Measurements from ENCODE around the gene WFIKKN1.

WFIKKN1 gene

GRCh38 chr16:636206-637080, 5.7 kb downstream of the WFIKKN1 start, which contains the start of gene METTL26:
Gene METTL26 (minus strand): TSS chr16:636305. CDS start chr16:636290, 15 bp downstream.
- ChIA-PET CTCF (interaction anchor here (0.7 to 3.3 kb wide), 9 partner anchors 13 to 68 kb away, joined by 3 to 9 read pairs (median 4); partner anchors contain the start of genes RHOT2 and WDR90), POLR2A (interaction anchor here (0.9 to 1.1 kb wide), 2 partner anchors 24 to 100 kb away, joined by 3 read pairs; no protein-coding TSS in a partner anchor)
- DNase-seq: peak; percentile 94 to 97 (median 96)
- Histone ChIP-seq H3K36me3 (ENCODE audit: control insufficient read depth in 4 of 4, insufficient read depth in 4 of 4, low read length in 3 of 4) (peaks cover 0 to 24% (median 15%) of the 10 kb centered on the region in 4 experiments), H3K27me3 (replicated peaks in 2 of 5; ENCODE audit: control insufficient read depth in 4 of 5, insufficient read depth in 5 of 5, low read length in 4 of 5) (peaks cover 0 to 2% (median 0%) of the 10 kb centered on the region in 5 experiments), H3K4me1 (ENCODE audit: control extremely low read depth in 1 of 4, control insufficient read depth in 4 of 4, insufficient read depth in 4 of 4, low read length in 3 of 4) (peaks cover 0 to 34% (median 33%) of the 10 kb centered on the region in 4 experiments), H3K27ac (ENCODE audit: insufficient read depth in 1 of 2, low read depth in 1 of 2, low read length in 2 of 2, poor library complexity in 1 of 2, severe bottlenecking in 2 of 2) (peak within 1 kb of the TSS; percentile 75 to 91), H3K9me3 (ENCODE audit: control extremely low read depth in 1 of 5, control insufficient read depth in 4 of 5, insufficient read depth in 2 of 5, low read depth in 1 of 5, low read length in 4 of 5) (no peaks in the 10 kb centered on the region), H3K4me3 (ENCODE audit: control insufficient read depth in 1 of 7, extremely low read depth in 1 of 7, insufficient read depth in 4 of 7, low read depth in 2 of 7, low read length in 6 of 7) (peak within 1 kb of the TSS; percentile 81 to 96 (median 86))
- under 1% methylated on average over 74 of the region's 91 CpGs for WGBS (ENCODE audit: insufficient coverage)

- ChIA-PET POLR2A (interaction anchor here (0.9 to 1.1 kb wide), 2 partner anchors 23 to 100 kb away, joined by 3 read pairs; no protein-coding TSS in a partner anchor), CTCF (interaction anchor here (0.7 to 3.3 kb wide), 6 partner anchors 12 to 52 kb away, joined by 3 to 9 read pairs (median 4); partner anchors contain the start of genes RHOT2 and WDR90)
- peak overlapping the region; percentile 81 to 96 (median 86) for H3K4me3 ChIP-seq (ENCODE audit: control insufficient read depth in 1 of 7, extremely low read depth in 1 of 7, insufficient read depth in 4 of 7, low read depth in 2 of 7, low read length in 6 of 7)
- H3K4me1 ChIP-seq (ENCODE audit: control extremely low read depth in 1 of 4, control insufficient read depth in 4 of 4, insufficient read depth in 4 of 4, low read length in 3 of 4): peaks cover 0 to 42% (median 38%) of the 10 kb centered on the region in 4 experiments
- H3K36me3 ChIP-seq (ENCODE audit: control insufficient read depth in 4 of 4, insufficient read depth in 4 of 4, low read length in 3 of 4): peaks cover 0 to 22% (median 14%) of the 10 kb centered on the region in 4 experiments
- H3K27me3 ChIP-seq (replicated peaks in 2 of 5; ENCODE audit: control insufficient read depth in 4 of 5, insufficient read depth in 5 of 5, low read length in 4 of 5): no peaks in the 10 kb centered on the region
- DNase-seq: peak in 2 of 3 donors; percentile 63 to 89
- H3K27ac ChIP-seq (ENCODE audit: insufficient read depth in 1 of 2, low read depth in 1 of 2, low read length in 2 of 2, poor library complexity in 1 of 2, severe bottlenecking in 2 of 2): peak overlapping the region; percentile 75 to 91
- WGBS (ENCODE audit: insufficient coverage): 17% methylated on average over 36 of the region's 53 CpGs
- H3K9me3 ChIP-seq (ENCODE audit: control extremely low read depth in 1 of 5, control insufficient read depth in 4 of 5, insufficient read depth in 2 of 5, low read depth in 1 of 5, low read length in 4 of 5): no peaks in the 10 kb centered on the region
These were observed 6.6 kb downstream of the WFIKKN1 start for GRCh38 chr16:637081-638018.

GRCh38 chr16:638034-638543, 7.3 kb downstream of the WFIKKN1 start:
- ChIA-PET CTCF (interaction anchor here (3.3 kb wide), 1 partner anchor 22 kb away, joined by 9 read pairs; no protein-coding TSS in a partner anchor), POLR2A (no interaction called here)
- Histone ChIP-seq H3K27ac (ENCODE audit: insufficient read depth in 1 of 2, low read depth in 1 of 2, low read length in 2 of 2, poor library complexity in 1 of 2, severe bottlenecking in 2 of 2) (no peak overlapping the region), H3K36me3 (ENCODE audit: control insufficient read depth in 4 of 4, insufficient read depth in 4 of 4, low read length in 3 of 4) (peaks cover 0 to 14% (median 11%) of the 10 kb centered on the region in 4 experiments), H3K4me3 (ENCODE audit: control insufficient read depth in 1 of 7, extremely low read depth in 1 of 7, insufficient read depth in 4 of 7, low read depth in 2 of 7, low read length in 6 of 7) (no peak overlapping the region), H3K9me3 (ENCODE audit: control extremely low read depth in 1 of 5, control insufficient read depth in 4 of 5, insufficient read depth in 2 of 5, low read depth in 1 of 5, low read length in 4 of 5) (no peaks in the 10 kb centered on the region), H3K27me3 (replicated peaks in 2 of 5; ENCODE audit: control insufficient read depth in 4 of 5, insufficient read depth in 5 of 5, low read length in 4 of 5) (no peaks in the 10 kb centered on the region), H3K4me1 (ENCODE audit: control extremely low read depth in 1 of 4, control insufficient read depth in 4 of 4, insufficient read depth in 4 of 4, low read length in 3 of 4) (peaks cover 0 to 49% (median 45%) of the 10 kb centered on the region in 4 experiments)
- no peak for DNase-seq
- 94% methylated on average over 10 of the region's 15 CpGs for WGBS (ENCODE audit: insufficient coverage)

- peaks cover 0 to 7% (median 5%) of the 10 kb centered on the region in 4 experiments for H3K36me3 ChIP-seq (ENCODE audit: control insufficient read depth in 4 of 4, insufficient read depth in 4 of 4, low read length in 3 of 4)
- no peaks in the 10 kb centered on the region for H3K9me3 ChIP-seq (ENCODE audit: control extremely low read depth in 1 of 5, control insufficient read depth in 4 of 5, insufficient read depth in 2 of 5, low read depth in 1 of 5, low read length in 4 of 5)
- H3K27me3 ChIP-seq (replicated peaks in 2 of 5; ENCODE audit: control insufficient read depth in 4 of 5, insufficient read depth in 5 of 5, low read length in 4 of 5): no peaks in the 10 kb centered on the region
- WGBS (ENCODE audit: insufficient coverage): 98% methylated on average over 6 of the region's 9 CpGs
- no peak overlapping the region for H3K4me3 ChIP-seq (ENCODE audit: control insufficient read depth in 1 of 7, extremely low read depth in 1 of 7, insufficient read depth in 4 of 7, low read depth in 2 of 7, low read length in 6 of 7)
- ChIA-PET CTCF (interaction anchor here (3.3 kb wide), 1 partner anchor 21 kb away, joined by 9 read pairs; no protein-coding TSS in a partner anchor), POLR2A (no interaction called here)
- no peak overlapping the region for H3K27ac ChIP-seq (ENCODE audit: insufficient read depth in 1 of 2, low read depth in 1 of 2, low read length in 2 of 2, poor library complexity in 1 of 2, severe bottlenecking in 2 of 2)
- no peak for DNase-seq
- H3K4me1 ChIP-seq (ENCODE audit: control extremely low read depth in 1 of 4, control insufficient read depth in 4 of 4, insufficient read depth in 4 of 4, low read length in 3 of 4): peaks cover 0 to 52% (median 46%) of the 10 kb centered on the region in 4 experiments
These were observed 8.1 kb downstream of the WFIKKN1 start for GRCh38 chr16:638836-639235.

- no peaks in the 10 kb centered on the region for H3K9me3 ChIP-seq (ENCODE audit: control extremely low read depth in 1 of 5, control insufficient read depth in 4 of 5, insufficient read depth in 2 of 5, low read depth in 1 of 5, low read length in 4 of 5)
- peaks cover 0 to 43% (median 37%) of the 10 kb centered on the region in 4 experiments for H3K4me1 ChIP-seq (ENCODE audit: control extremely low read depth in 1 of 4, control insufficient read depth in 4 of 4, insufficient read depth in 4 of 4, low read length in 3 of 4)
- ChIA-PET CTCF (no interaction called here), POLR2A (no interaction called here)
- H3K27ac ChIP-seq (ENCODE audit: insufficient read depth in 1 of 2, low read depth in 1 of 2, low read length in 2 of 2, poor library complexity in 1 of 2, severe bottlenecking in 2 of 2): peak overlapping the region in 1 of 2 experiments; percentile 73
- H3K27me3 ChIP-seq (replicated peaks in 2 of 5; ENCODE audit: control insufficient read depth in 4 of 5, insufficient read depth in 5 of 5, low read length in 4 of 5): no peaks in the 10 kb centered on the region
- WGBS (ENCODE audit: insufficient coverage): 100% methylated on average over 1 of the region's 5 CpGs
- peak overlapping the region in 2 of 7 experiments; percentile 75 to 79 for H3K4me3 ChIP-seq (ENCODE audit: control insufficient read depth in 1 of 7, extremely low read depth in 1 of 7, insufficient read depth in 4 of 7, low read depth in 2 of 7, low read length in 6 of 7)
- H3K36me3 ChIP-seq (ENCODE audit: control insufficient read depth in 4 of 4, insufficient read depth in 4 of 4, low read length in 3 of 4): no peaks in the 10 kb centered on the region
- no peak for DNase-seq
These were observed 9.8 kb downstream of the WFIKKN1 start for GRCh38 chr16:640614-641013.
